Activated T-helper 9 cell treated with anti-CD3 and anti-CD28 coated beads, Interleukin-2, amount 50 U/mL, for 16 hours (primary cell): ENCODE results near the gene HMGN5.

ENCODE experiments used
- DNase-seq: peaks from one replicate; pipeline ENCODE4 v3.0.0-alpha.2; 2020; ENCODE audit warnings: low read depth

Gene HMGN5

GRCh38 chrX:81120258-81120935 is 81.3 kb downstream of the HMGN5 start:
- DNase-seq, result no peak

- DNase-seq, result no peak
Observed at GRCh38 chrX:81114757-81115156, 87.0 kb downstream of the HMGN5 start.

GRCh38 chrX:81110286-81110685 is 91.4 kb downstream of the HMGN5 start:
- DNase-seq, result no peak

GRCh38 chrX:81082649-81083048 is 119.1 kb downstream of the HMGN5 start:
- DNase-seq, result no peak
